Heart right ventricle (tissue), 16 donors: Measurements from ENCODE around the gene NKX1-1. TPM values are rescaled to one million over a fixed set of nuclear protein-coding genes. Genes with fewer than 3 reads are reported as not detected.
A peak's percentile ranks its signal among the peaks of the same experiment; 100 is the strongest.
"Not testable (repeated sequence)": the region's sequence is repeated elsewhere in the genome, so short reads cannot be mapped to it uniquely, and the experiment has no call there.

Source experiments
- ATAC-seq, 8 donors: fragments of 200-7000 bp; cut with Tn5 transposase; one replicate each; pipeline ENCODE4 v1.9.1; 2020; ENCODE audit warnings: mild to moderate bottlenecking in 8 of 8, moderate library complexity in 8 of 8, moderate number of reproducible peaks in 1 of 8
- DNase-seq, 2 donors: peaks; one replicate each; pipeline ENCODE4 v3.0.0-alpha.2; 2020
- H3K27ac ChIP-seq, 10 donors: fragments of 200-600 bp; sonication (generic) in 2 of 10; one replicate each; pipeline versions ENCODE4 v1.5.0 to v1.8.0; 2020 to 2022; ENCODE audit warnings: mild to moderate bottlenecking in 3 of 10
- H3K27me3 ChIP-seq, 7 donors: fragments of 200-600 bp; one replicate each; pipeline ENCODE4 v1.8.0; 2021 to 2022; ENCODE audit warnings: mild to moderate bottlenecking in 2 of 7
- H3K36me3 ChIP-seq, 9 donors: fragments of 200-600 bp; sonication (generic) in 1 of 9; one replicate each; pipeline versions ENCODE4 v1.5.0 to v1.8.0; 2020 to 2022; ENCODE audit warnings: mild to moderate bottlenecking in 2 of 9
- H3K4me1 ChIP-seq, 9 donors: fragments of 200-600 bp; sonication (generic) in 1 of 9; one replicate each; pipeline versions ENCODE4 v1.5.0 to v1.8.0; 2020 to 2022; ENCODE audit warnings: mild to moderate bottlenecking in 4 of 9
- H3K4me3 ChIP-seq, 10 donors: fragments of 200-600 bp; sonication (generic) in 2 of 10; one replicate each; pipeline versions ENCODE4 v1.5.0 to v1.8.0; 2020 to 2022; ENCODE audit warnings: mild to moderate bottlenecking in 7 of 10, moderate library complexity in 2 of 10
- H3K9me3 ChIP-seq, 11 donors: fragments of 200-600 bp in 10 of 11; sonication (generic) in 2 of 11; one replicate each; pipeline versions ENCODE4 v1.5.0 to v1.8.0; 2013 to 2022; ENCODE audit warnings: mild to moderate bottlenecking in 2 of 11, control low read depth in 1 of 11, moderate library complexity in 1 of 11
- CTCF ChIP-seq, 9 donors: fragments of 200-600 bp; sonication (generic) in 2 of 9; IDR thresholded peaks; one replicate each; pipeline versions ENCODE4 v1.5.0 to v1.8.0; 2021 to 2022; ENCODE audit warnings: antibody characterized with exemption in 9 of 9, mild to moderate bottlenecking in 5 of 9, moderate library complexity in 1 of 9
- WGBS, 2 donors: extraction: QIAGEN DNeasy Blood & Tissue Kit; methylation state at CpG; one replicate each; pipeline ENCODE4 v1.1.7; 2013; ENCODE audit warnings: inconsistent platforms in 1 of 2; 5-methylcytosine and 5-hydroxymethylcytosine counted together
- intact Hi-C, 10 donors: fragments of 100-400 bp; cut with DNase I; formaldehyde crosslinking; loops; one replicate each; pipeline versions ENCODE4 v1.11.1 to v1.14.2; 2022
- polyA plus RNA-seq, 2 donors: library from polyadenylated mRNA; stranded (reverse); fragments of 200-250 nt; gene quantifications; one replicate each; pipeline ENCODE4 v1.2.3, GENCODE V29; 2013
- total RNA-seq, 10 donors: library from RNA; stranded (reverse); fragmentation: NEBNext Ultra II Directional in 3 of 10; extraction: Animal tissue kit (Norgen Biotek cat#: 25700) in 3 of 10; gene quantifications; one replicate each; pipeline versions ENCODE4 v1.2.1 to v1.2.4, GENCODE V29; 2021 to 2023
- donor health status: Arrhythmogenic right ventricular cardiomyopathy.
- donor health status: ischemic (EF 13 %, LVEDD 7.1; RV severe dilation, severe dysfunction).
- donor health status: healthy with polysubstance abuse.
- donor health status: DM: no; HTN: yes; CAD: no.
- donor health status: DM: no; HTN: no; CAD: no.
- donor health status: ischemic (EF 25% LVEDD 6.9; RV normal size, moderate dysfunction).
- donor health status: ischemic (EF 25% LVEDD 5.7; RV mildly dilated, moderate dysfunction).
- donor health status: healthy.
- donor health status: DM: yes; HTN: yes; CAD: no.
- donor health status: Ischemic cardiomyopathy.
- donor health status: ischemic (EF 35%, LVEDD 5.7; RV mildly dilated, moderate dysfunction).
- donor health status: nonischemic (EF 11% LVEDD 7.7; RV severe dilation, severe dysfunction).
- donor health status: DM: yes; HTN: yes; CAD: no.
- donor health status: PGD.
- donor health status: ischemic (EF 29% LVEDD 5.4; RV normal size, mild dysfunction).
- donor health status: nonischemic (EF 23%, LVEDD 6.1; RV moderate dilation, normal function).

Gene NKX1-1
- total and polyA plus RNA-seq, 12 donors = not detected

GRCh38 chr4:1398681-1399507, 7.3 kb downstream of the NKX1-1 start:
- ATAC-seq = no peak
- peaks cover 0 to 21% (median 0%) of the 10 kb centered on the region in 11 donors for H3K9me3 ChIP-seq
- peaks cover 0 to 6% (median 2%) of the 10 kb centered on the region in 9 donors for H3K36me3 ChIP-seq
- TF ChIP-seq CTCF (IDR thresholded peaks at IDR 0.05) = no peak
- WGBS, 2 donors = 89 to 91% methylated on average over 21 to 22 of the region's 22 CpGs
- no peak overlapping the region for H3K27ac ChIP-seq
- DNase-seq = no peak
- H3K4me3 ChIP-seq = no peak overlapping the region
- peaks cover 26 to 54% (median 43%) of the 10 kb centered on the region in 7 donors for H3K27me3 ChIP-seq
- H3K4me1 ChIP-seq = peaks cover 0 to 12% (median 8%) of the 10 kb centered on the region in 9 donors
- intact Hi-C loops = no loop called here

- TF ChIP-seq CTCF (IDR thresholded peaks at IDR 0.05) = no peak
- Histone ChIP-seq H3K36me3 (peaks cover 0 to 24% (median 14%) of the 10 kb centered on the region in 9 donors), H3K27ac (no peak overlapping the region), H3K27me3 (peaks cover 7 to 34% (median 23%) of the 10 kb centered on the region in 7 donors), H3K4me3 (no peak overlapping the region), H3K4me1 (peaks cover 0 to 1% (median 0%) of the 10 kb centered on the region in 9 donors), H3K9me3 (peaks cover 0 to 25% (median 0%) of the 10 kb centered on the region in 11 donors)
- no peak for DNase-seq
- ATAC-seq = peak in 1 of 8 donors; percentile 33
- WGBS, 2 donors = 95 to 96% methylated on average over 10 to 11 of the region's 11 CpGs
- intact Hi-C loops = no loop called here
Measured at GRCh38 chr4:1396806-1397455, 9.3 kb downstream of the NKX1-1 start.

GRCh38 chr4:1395941-1396805, 10.1 kb downstream of the NKX1-1 start:
- DNase-seq = no peak
- peak in 1 of 8 donors; percentile 20 for ATAC-seq
- Histone ChIP-seq H3K36me3 (peaks cover 0 to 32% (median 17%) of the 10 kb centered on the region in 9 donors), H3K27ac (no peak overlapping the region), H3K4me3 (no peak overlapping the region), H3K9me3 (peaks cover 0 to 32% (median 0%) of the 10 kb centered on the region in 11 donors), H3K4me1 (no peaks in the 10 kb centered on the region), H3K27me3 (peaks cover 0 to 27% (median 15%) of the 10 kb centered on the region in 7 donors)
- WGBS, 2 donors = 81 to 88% methylated on average over 13 of the region's 13 CpGs
- intact Hi-C loops = no loop called here
- TF ChIP-seq CTCF (IDR thresholded peaks at IDR 0.05) = no peak

GRCh38 chr4:1395389-1395820, 10.8 kb downstream of the NKX1-1 start:
- H3K4me3 ChIP-seq, DNase-seq, intact Hi-C loops, H3K4me1 ChIP-seq, H3K27ac ChIP-seq, ATAC-seq: not testable (repeated sequence)
- Histone ChIP-seq H3K9me3 (peaks cover 0 to 33% (median 0%) of the 10 kb centered on the region in 11 donors), H3K36me3 (peaks cover 0 to 35% (median 17%) of the 10 kb centered on the region in 9 donors), H3K27me3 (peaks cover 0 to 19% (median 8%) of the 10 kb centered on the region in 7 donors)
- WGBS, 2 donors = 96 to 97% methylated on average over 26 of the region's 26 CpGs

GRCh38 chr4:1394554-1395388, 11.5 kb downstream of the NKX1-1 start:
- peaks cover 0 to 13% (median 1%) of the 10 kb centered on the region in 7 donors for H3K27me3 ChIP-seq
- 94 to 95% methylated on average over 33 to 53 of the region's 63 CpGs for WGBS, 2 donors
- intact Hi-C loops, H3K27ac ChIP-seq, H3K4me3 ChIP-seq, H3K4me1 ChIP-seq, DNase-seq, ATAC-seq: not testable (repeated sequence)
- H3K9me3 ChIP-seq = peaks cover 0 to 37% (median 0%) of the 10 kb centered on the region in 11 donors
- peaks cover 0 to 40% (median 17%) of the 10 kb centered on the region in 9 donors for H3K36me3 ChIP-seq
